ENCODE results near the gene GPATCH8. TPM values are rescaled to one million over a fixed set of nuclear protein-coding genes. Genes with fewer than 3 reads are reported as not detected.

The GPATCH8 gene
- total and polyA plus RNA-seq, 4 donors = 36.0 to 42.0 (median 36.9) TPM

- Histone ChIP-seq H3K4me3 (ENCODE audit: low read depth, low read length) (no peak overlapping the region), H3K27ac (ENCODE audit: low read depth, low read length) (no peak overlapping the region), H3K9me3 (ENCODE audit: control insufficient read depth, insufficient read depth, low read length) (no peaks in the 10 kb centered on the region), H3K27me3 (ENCODE audit: control insufficient read depth, insufficient read depth, low read length) (no peaks in the 10 kb centered on the region), H3K4me1 (ENCODE audit: control insufficient read depth, insufficient read depth, low read length) (peaks cover 35% of the 10 kb centered on the region), H3K36me3 (ENCODE audit: control insufficient read depth, insufficient read depth, low read length) (peaks cover 88% of the 10 kb centered on the region)
- 47% methylated on average over 98 of the region's 98 CpGs for WGBS (ENCODE audit: insufficient coverage)
- no peak for DNase-seq (ENCODE audit: low read depth in 4 of 6, low spot score in 6 of 6)
Measured at GRCh38 chr17:44353672-44354331, 149.4 kb downstream of the GPATCH8 start.

DNA sequence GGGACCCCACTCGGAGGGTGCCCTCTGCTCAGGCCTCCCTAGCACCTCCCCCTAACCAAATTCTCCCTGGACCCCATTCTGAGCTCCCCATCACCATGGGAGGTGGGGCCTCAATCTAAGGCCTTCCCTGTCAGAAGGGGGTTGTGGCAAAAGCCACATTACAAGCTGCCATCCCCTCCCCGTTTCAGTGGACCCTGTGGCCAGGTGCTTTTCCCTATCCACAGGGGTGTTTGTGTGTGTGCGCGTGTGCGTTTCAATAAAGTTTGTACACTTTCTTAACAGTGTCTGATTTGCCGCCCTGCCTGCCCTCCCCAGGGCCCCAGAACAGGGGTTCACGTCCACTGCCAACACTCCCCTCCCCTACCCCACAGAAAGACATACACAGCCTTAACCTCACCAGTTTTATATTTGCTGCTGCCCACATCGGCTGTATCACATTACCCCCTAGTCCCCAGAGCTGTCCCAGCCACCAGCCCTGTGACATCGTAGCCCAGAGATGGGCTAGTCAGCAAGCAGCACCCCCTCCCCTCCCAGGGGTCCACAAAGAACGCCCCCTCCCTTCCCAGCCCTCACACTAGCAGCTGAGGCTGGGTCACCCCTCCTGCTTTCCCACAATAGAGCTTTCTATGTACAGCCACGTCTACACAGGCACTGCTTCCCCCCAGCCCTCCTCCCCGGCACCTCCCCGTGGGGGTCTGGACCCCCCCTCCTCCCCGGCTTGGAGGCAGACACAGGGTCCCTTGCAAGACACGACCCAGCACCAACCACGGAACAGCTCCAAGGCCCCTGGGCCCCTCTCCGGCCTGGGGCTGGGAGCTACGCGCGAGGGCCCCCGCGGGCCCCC, 150.2 kb downstream of the GPATCH8 start:
- peak in 2 of 6 donors; percentile 34 to 40 for DNase-seq (ENCODE audit: low read depth in 4 of 6, low spot score in 6 of 6)
- no peak overlapping the region for H3K4me3 ChIP-seq (ENCODE audit: low read depth, low read length)
- WGBS (ENCODE audit: insufficient coverage) = 58% methylated on average over 18 of the region's 22 CpGs
- H3K9me3 ChIP-seq (ENCODE audit: control insufficient read depth, insufficient read depth, low read length) = no peaks in the 10 kb centered on the region
- peaks cover 86% of the 10 kb centered on the region for H3K36me3 ChIP-seq (ENCODE audit: control insufficient read depth, insufficient read depth, low read length)
- H3K4me1 ChIP-seq (ENCODE audit: control insufficient read depth, insufficient read depth, low read length) = peaks cover 35% of the 10 kb centered on the region
- H3K27me3 ChIP-seq (ENCODE audit: control insufficient read depth, insufficient read depth, low read length) = no peaks in the 10 kb centered on the region
- no peak overlapping the region for H3K27ac ChIP-seq (ENCODE audit: low read depth, low read length)

DNA sequence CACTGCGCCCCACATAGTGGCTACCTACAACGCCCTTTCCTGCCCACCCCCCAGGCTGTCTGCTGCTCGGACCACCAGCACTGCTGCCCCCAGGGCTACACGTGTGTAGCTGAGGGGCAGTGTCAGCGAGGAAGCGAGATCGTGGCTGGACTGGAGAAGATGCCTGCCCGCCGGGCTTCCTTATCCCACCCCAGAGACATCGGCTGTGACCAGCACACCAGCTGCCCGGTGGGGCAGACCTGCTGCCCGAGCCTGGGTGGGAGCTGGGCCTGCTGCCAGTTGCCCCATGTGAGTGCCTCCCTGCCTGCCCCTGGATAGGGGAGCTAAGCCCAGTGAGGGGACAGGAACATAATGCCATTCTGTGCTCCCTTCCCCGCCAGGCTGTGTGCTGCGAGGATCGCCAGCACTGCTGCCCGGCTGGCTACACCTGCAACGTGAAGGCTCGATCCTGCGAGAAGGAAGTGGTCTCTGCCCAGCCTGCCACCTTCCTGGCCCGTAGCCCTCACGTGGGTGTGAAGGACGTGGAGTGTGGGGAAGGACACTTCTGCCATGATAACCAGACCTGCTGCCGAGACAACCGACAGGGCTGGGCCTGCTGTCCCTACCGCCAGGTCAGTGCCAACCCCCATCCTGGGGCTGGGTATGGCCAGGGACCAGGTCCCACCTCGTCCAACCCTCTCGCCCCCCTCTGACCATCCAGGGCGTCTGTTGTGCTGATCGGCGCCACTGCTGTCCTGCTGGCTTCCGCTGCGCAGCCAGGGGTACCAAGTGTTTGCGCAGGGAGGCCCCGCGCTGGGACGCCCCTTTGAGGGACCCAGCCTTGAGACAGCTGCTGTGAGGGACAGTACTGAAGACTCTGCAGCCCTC, 151.0 kb downstream of the GPATCH8 start:
- no peak for DNase-seq (ENCODE audit: low read depth in 4 of 6, low spot score in 6 of 6)
- Histone ChIP-seq H3K4me3 (ENCODE audit: low read depth, low read length) (no peak overlapping the region), H3K36me3 (ENCODE audit: control insufficient read depth, insufficient read depth, low read length) (peaks cover 82% of the 10 kb centered on the region), H3K4me1 (ENCODE audit: control insufficient read depth, insufficient read depth, low read length) (peaks cover 35% of the 10 kb centered on the region), H3K9me3 (ENCODE audit: control insufficient read depth, insufficient read depth, low read length) (no peaks in the 10 kb centered on the region), H3K27me3 (ENCODE audit: control insufficient read depth, insufficient read depth, low read length) (no peaks in the 10 kb centered on the region), H3K27ac (ENCODE audit: low read depth, low read length) (no peak overlapping the region)
- 81% methylated on average over 21 of the region's 36 CpGs for WGBS (ENCODE audit: insufficient coverage)

DNA sequence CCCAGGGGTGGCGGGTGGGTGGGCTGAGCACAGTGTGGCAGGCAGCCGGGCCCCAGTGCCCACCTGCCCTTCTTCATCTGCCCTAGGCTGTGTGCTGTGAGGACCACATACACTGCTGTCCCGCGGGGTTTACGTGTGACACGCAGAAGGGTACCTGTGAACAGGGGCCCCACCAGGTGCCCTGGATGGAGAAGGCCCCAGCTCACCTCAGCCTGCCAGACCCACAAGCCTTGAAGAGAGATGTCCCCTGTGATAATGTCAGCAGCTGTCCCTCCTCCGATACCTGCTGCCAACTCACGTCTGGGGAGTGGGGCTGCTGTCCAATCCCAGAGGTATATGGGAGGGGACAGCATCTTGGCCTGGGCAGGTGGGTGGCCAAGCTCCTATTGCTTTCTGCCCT, 151.7 kb downstream of the GPATCH8 start:
- no peak for DNase-seq (ENCODE audit: low read depth in 4 of 6, low spot score in 6 of 6)
- H3K27me3 ChIP-seq (ENCODE audit: control insufficient read depth, insufficient read depth, low read length) = no peaks in the 10 kb centered on the region

DNA sequence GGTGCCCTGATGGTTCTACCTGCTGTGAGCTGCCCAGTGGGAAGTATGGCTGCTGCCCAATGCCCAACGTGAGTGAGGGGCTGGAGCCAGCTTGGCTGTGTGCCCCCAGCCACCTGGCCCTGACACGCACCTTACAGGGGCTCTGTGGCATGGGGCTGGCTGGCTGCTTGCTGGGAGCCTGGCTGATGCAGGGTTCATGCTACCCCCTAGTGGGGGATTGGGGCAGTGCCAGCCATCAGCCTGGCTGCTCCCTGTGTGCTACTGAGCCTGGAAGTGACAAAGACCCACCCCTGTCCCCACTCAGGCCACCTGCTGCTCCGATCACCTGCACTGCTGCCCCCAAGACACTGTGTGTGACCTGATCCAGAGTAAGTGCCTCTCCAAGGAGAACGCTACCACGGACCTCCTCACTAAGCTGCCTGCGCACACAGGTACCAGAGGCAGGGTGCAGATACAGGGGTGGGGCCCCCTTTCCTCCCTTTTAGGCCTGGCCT, 152.4 kb downstream of the GPATCH8 start:
- peak in 3 of 6 donors; percentile 52 to 90 (median 88) for DNase-seq (ENCODE audit: low read depth in 4 of 6, low spot score in 6 of 6)
- no peak overlapping the region for H3K27ac ChIP-seq (ENCODE audit: low read depth, low read length)

More for the DNA sequence above, 151.7 kb downstream of the GPATCH8 start:
- H3K36me3 ChIP-seq (ENCODE audit: control insufficient read depth, insufficient read depth, low read length) = peaks cover 79% of the 10 kb centered on the region
- no peak overlapping the region for H3K4me3 ChIP-seq (ENCODE audit: low read depth, low read length)
- H3K4me1 ChIP-seq (ENCODE audit: control insufficient read depth, insufficient read depth, low read length) = peaks cover 35% of the 10 kb centered on the region
- no peaks in the 10 kb centered on the region for H3K9me3 ChIP-seq (ENCODE audit: control insufficient read depth, insufficient read depth, low read length)
- 89% methylated on average over 8 of the region's 8 CpGs for WGBS (ENCODE audit: insufficient coverage)
- H3K27ac ChIP-seq (ENCODE audit: low read depth, low read length) = no peak overlapping the region

GRCh38 chr17:44349553-44350070, 153.6 kb downstream of the GPATCH8 start:
- H3K36me3 ChIP-seq (ENCODE audit: control insufficient read depth, insufficient read depth, low read length) = peaks cover 61% of the 10 kb centered on the region
- H3K4me1 ChIP-seq (ENCODE audit: control insufficient read depth, insufficient read depth, low read length) = peaks cover 44% of the 10 kb centered on the region
- no peak overlapping the region for H3K27ac ChIP-seq (ENCODE audit: low read depth, low read length)
- H3K4me3 ChIP-seq (ENCODE audit: low read depth, low read length) = no peak overlapping the region
- no peaks in the 10 kb centered on the region for H3K9me3 ChIP-seq (ENCODE audit: control insufficient read depth, insufficient read depth, low read length)
- DNase-seq (ENCODE audit: low read depth in 4 of 6, low spot score in 6 of 6) = no peak
- WGBS (ENCODE audit: insufficient coverage) = 87% methylated on average over 9 of the region's 12 CpGs
- H3K27me3 ChIP-seq (ENCODE audit: control insufficient read depth, insufficient read depth, low read length) = no peaks in the 10 kb centered on the region

More for the DNA sequence above, 152.4 kb downstream of the GPATCH8 start:
- 54% methylated on average over 6 of the region's 6 CpGs for WGBS (ENCODE audit: insufficient coverage)
- Histone ChIP-seq H3K36me3 (ENCODE audit: control insufficient read depth, insufficient read depth, low read length) (peaks cover 72% of the 10 kb centered on the region), H3K9me3 (ENCODE audit: control insufficient read depth, insufficient read depth, low read length) (no peaks in the 10 kb centered on the region), H3K4me1 (ENCODE audit: control insufficient read depth, insufficient read depth, low read length) (peaks cover 42% of the 10 kb centered on the region), H3K27me3 (ENCODE audit: control insufficient read depth, insufficient read depth, low read length) (no peaks in the 10 kb centered on the region), H3K4me3 (ENCODE audit: low read depth, low read length) (no peak overlapping the region)

DNA sequence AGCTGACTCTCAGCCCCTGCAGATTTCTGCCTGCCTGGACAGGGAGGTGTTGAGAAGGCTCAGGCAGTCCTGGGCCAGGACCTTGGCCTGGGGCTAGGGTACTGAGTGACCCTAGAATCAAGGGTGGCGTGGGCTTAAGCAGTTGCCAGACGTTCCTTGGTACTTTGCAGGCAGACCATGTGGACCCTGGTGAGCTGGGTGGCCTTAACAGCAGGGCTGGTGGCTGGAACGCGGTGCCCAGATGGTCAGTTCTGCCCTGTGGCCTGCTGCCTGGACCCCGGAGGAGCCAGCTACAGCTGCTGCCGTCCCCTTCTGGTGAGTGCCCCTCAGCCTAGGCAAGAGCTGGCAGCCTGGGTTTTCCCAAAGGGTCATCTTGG, 154.2 kb downstream of the GPATCH8 start:
- DNase-seq (ENCODE audit: low read depth in 4 of 6, low spot score in 6 of 6) = no peak
- Histone ChIP-seq H3K4me1 (ENCODE audit: control insufficient read depth, insufficient read depth, low read length) (peaks cover 47% of the 10 kb centered on the region), H3K27me3 (ENCODE audit: control insufficient read depth, insufficient read depth, low read length) (no peaks in the 10 kb centered on the region), H3K4me3 (ENCODE audit: low read depth, low read length) (no peak overlapping the region), H3K27ac (ENCODE audit: low read depth, low read length) (no peak overlapping the region), H3K36me3 (ENCODE audit: control insufficient read depth, insufficient read depth, low read length) (peaks cover 56% of the 10 kb centered on the region), H3K9me3 (ENCODE audit: control insufficient read depth, insufficient read depth, low read length) (no peaks in the 10 kb centered on the region)
- 88% methylated on average over 6 of the region's 6 CpGs for WGBS (ENCODE audit: insufficient coverage)

GRCh38 chr17:44348234-44348987, 154.8 kb downstream of the GPATCH8 start:
- H3K27me3 ChIP-seq (ENCODE audit: control insufficient read depth, insufficient read depth, low read length) = no peaks in the 10 kb centered on the region
- no peak overlapping the region for H3K27ac ChIP-seq (ENCODE audit: low read depth, low read length)
- no peak overlapping the region for H3K4me3 ChIP-seq (ENCODE audit: low read depth, low read length)
- 92% methylated on average over 7 of the region's 9 CpGs for WGBS (ENCODE audit: insufficient coverage)
- no peaks in the 10 kb centered on the region for H3K9me3 ChIP-seq (ENCODE audit: control insufficient read depth, insufficient read depth, low read length)
- peaks cover 52% of the 10 kb centered on the region for H3K36me3 ChIP-seq (ENCODE audit: control insufficient read depth, insufficient read depth, low read length)
- no peak for DNase-seq (ENCODE audit: low read depth in 4 of 6, low spot score in 6 of 6)
- H3K4me1 ChIP-seq (ENCODE audit: control insufficient read depth, insufficient read depth, low read length) = peaks cover 46% of the 10 kb centered on the region

Data from spinal cord (tissue), 10 donors.